ENCODE data around the gene HEXD. TPM values are rescaled to one million over a fixed set of nuclear protein-coding genes. Genes with fewer than 3 reads are reported as not detected.

The HEXD gene
- total and polyA plus RNA-seq, 2 experiments from 2014 or later, result 5.7 to 5.9 TPM

DNA sequence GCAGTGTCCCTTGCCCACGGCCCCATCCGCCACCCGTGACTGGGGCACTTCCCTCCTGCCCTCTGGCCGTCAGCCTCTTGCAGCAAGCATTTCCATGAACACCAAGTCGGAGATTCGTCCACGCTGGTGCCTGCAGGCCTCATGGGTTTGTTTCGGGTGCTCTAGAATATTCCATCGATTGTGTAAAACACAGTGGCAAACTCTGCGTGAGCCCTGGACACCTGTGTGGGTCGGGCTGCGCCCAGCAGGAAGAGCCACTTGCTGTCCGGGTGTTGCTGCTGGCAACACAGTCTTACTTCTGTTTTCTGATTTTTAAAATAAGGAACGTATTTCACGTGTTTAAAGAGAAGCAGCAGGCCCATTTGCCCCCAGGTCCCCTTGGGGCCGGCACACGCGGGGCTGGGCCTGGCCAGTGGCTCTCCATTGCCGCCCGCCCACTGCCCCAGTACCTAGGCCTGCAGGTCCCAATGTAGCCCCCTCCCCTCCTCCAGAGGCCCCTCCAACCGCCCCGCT lies 22.4 kb downstream of the HEXD start:
- in situ Hi-C loops (cut with MboI), result no loop called here
- H3K36me3 ChIP-seq (ENCODE audit: low read depth), result no peaks in the 10 kb centered on the region
- H3K9me3 ChIP-seq (ENCODE audit: low read depth), result no peaks in the 10 kb centered on the region
- H3K4me2 ChIP-seq (ENCODE audit: unreplicated experiment), result no peak overlapping the region
- no peaks in the 10 kb centered on the region for H3K9me2 ChIP-seq (ENCODE audit: insufficient read depth)
- H3K27me3 ChIP-seq (replicated peaks; ENCODE audit: insufficient read depth), result no peaks in the 10 kb centered on the region
- H2AFZ ChIP-seq, result no peak overlapping the region
- no peak for DNase-seq
- H3K9ac ChIP-seq, result no peak overlapping the region
- TF ChIP-seq EZH2 (IDR thresholded peaks at IDR 0.05; ENCODE audit: insufficient read depth, poor library complexity, severe bottlenecking) (no peak), EZH2phosphoT487 (IDR thresholded peaks at IDR 0.05; ENCODE audit: insufficient read depth, low read depth) (no peak)
- H4K20me1 ChIP-seq (ENCODE audit: insufficient read depth), result no peaks in the 10 kb centered on the region
- H3K4me1 ChIP-seq (ENCODE audit: insufficient read depth), result no peaks in the 10 kb centered on the region
- no peak overlapping the region for H3K4me3 ChIP-seq
- WGBS, 2 experiments (ENCODE audit: low coverage in 1 of 2, low lambda C conversion rate in 2 of 2, missing lambda C conversion rate in 2 of 2), result 71 to 72% methylated on average over 18 to 22 of the region's 22 CpGs
- no peaks in the 10 kb centered on the region for H3F3A ChIP-seq (ENCODE audit: insufficient read depth)
- no peaks in the 10 kb centered on the region for H3K79me2 ChIP-seq (ENCODE audit: insufficient read depth)
- H3K27ac ChIP-seq, result no peak overlapping the region

DNA sequence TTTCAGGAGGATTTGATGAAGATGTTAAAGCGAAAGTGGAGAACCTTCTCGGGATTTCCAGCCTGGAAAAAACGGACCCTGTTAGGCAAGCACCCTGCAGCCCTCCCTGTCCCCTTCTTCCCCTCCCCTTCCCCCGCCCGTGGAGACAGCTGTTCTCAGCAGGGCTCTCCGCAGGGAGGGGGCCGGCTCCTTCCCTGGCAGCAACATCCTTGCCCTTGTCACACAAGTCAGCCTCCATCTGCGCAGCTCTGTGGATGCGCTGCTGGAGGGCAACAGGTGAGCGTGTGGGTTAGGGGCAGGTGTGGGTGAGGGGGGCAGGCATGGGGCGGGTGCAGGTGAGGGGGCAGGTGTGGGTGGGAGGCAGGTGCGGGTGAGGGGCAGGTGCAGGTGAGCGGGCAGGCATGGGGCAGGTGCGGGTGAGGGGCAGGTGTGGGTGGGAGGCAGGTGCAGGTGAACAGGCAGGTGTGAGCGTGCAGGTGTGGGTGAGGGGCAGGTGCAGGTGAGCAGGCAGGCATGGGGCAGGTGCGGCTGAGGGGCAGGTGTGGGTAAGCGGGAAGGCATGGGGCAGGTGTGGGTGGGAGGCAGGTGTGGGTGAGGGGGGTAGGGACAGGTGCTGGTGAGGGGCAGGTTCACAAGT lies 23.0 kb downstream of the HEXD start:
- Histone ChIP-seq H2AFZ (no peak overlapping the region), H3K9me3 (ENCODE audit: low read depth) (no peaks in the 10 kb centered on the region), H3F3A (ENCODE audit: insufficient read depth) (no peaks in the 10 kb centered on the region), H4K20me1 (ENCODE audit: insufficient read depth) (no peaks in the 10 kb centered on the region), H3K4me1 (ENCODE audit: insufficient read depth) (no peaks in the 10 kb centered on the region), H3K9me2 (ENCODE audit: insufficient read depth) (no peaks in the 10 kb centered on the region), H3K27ac (no peak overlapping the region), H3K4me2 (ENCODE audit: unreplicated experiment) (no peak overlapping the region), H3K36me3 (ENCODE audit: low read depth) (no peaks in the 10 kb centered on the region), H3K9ac (no peak overlapping the region), H3K27me3 (replicated peaks; ENCODE audit: insufficient read depth) (no peaks in the 10 kb centered on the region), H3K79me2 (ENCODE audit: insufficient read depth) (no peaks in the 10 kb centered on the region), H3K4me3 (no peak overlapping the region)
- 49 to 58% methylated on average over 7 to 17 of the region's 17 CpGs for WGBS, 2 experiments (ENCODE audit: low coverage in 1 of 2, low lambda C conversion rate in 2 of 2, missing lambda C conversion rate in 2 of 2)
- in situ Hi-C loops (cut with MboI), result no loop called here
- TF ChIP-seq EZH2 (IDR thresholded peaks at IDR 0.05; ENCODE audit: insufficient read depth, poor library complexity, severe bottlenecking) (no peak), EZH2phosphoT487 (IDR thresholded peaks at IDR 0.05; ENCODE audit: insufficient read depth, low read depth) (no peak)
- DNase-seq, result peak; percentile 15

DNA sequence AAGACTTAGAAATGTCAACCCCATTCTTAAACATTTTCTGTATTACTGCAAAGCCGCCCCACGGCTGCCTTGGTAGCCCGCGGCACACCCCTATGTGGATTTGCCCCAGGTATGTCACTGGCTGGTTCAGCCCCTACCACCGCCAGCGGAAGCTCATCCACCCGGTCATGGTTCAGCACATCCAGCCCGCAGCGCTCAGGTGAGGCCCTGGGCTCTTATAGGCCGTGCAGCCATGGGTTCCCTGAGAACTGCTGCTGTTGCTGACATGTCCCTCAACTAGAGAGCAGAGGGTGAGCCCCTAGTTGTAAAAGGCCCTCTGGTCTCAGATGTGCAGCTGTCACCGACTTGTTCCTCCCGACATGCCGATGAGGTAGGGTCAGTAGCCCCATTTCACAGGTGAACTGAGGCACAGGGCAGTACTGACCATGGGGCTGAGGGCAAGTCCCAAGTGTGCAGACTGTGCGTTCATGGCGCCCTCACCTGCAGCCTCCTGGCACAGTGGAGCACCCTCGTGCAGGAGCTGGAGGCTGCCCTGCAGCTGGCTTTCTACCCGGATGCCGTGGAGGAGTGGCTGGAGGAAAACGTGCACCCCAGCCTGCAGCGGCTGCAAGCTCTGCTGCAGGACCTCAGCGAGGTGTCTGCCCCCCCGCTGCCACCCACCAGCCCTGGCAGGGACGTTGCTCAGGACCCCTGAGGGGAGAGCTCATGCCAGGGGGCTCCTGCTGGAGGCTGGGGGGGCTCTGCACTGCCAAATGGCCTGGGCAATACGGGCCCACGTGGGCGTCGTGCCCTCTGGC lies 23.7 kb downstream of the HEXD start:
- Histone ChIP-seq H4K20me1 (ENCODE audit: insufficient read depth) (no peaks in the 10 kb centered on the region), H2AFZ (no peak overlapping the region), H3K4me2 (ENCODE audit: unreplicated experiment) (no peak overlapping the region), H3K4me3 (no peak overlapping the region), H3F3A (ENCODE audit: insufficient read depth) (no peaks in the 10 kb centered on the region), H3K9ac (no peak overlapping the region), H3K4me1 (ENCODE audit: insufficient read depth) (no peaks in the 10 kb centered on the region), H3K27ac (no peak overlapping the region), H3K9me3 (ENCODE audit: low read depth) (no peaks in the 10 kb centered on the region), H3K36me3 (ENCODE audit: low read depth) (no peaks in the 10 kb centered on the region), H3K27me3 (replicated peaks; ENCODE audit: insufficient read depth) (no peaks in the 10 kb centered on the region), H3K79me2 (ENCODE audit: insufficient read depth) (no peaks in the 10 kb centered on the region), H3K9me2 (ENCODE audit: insufficient read depth) (no peaks in the 10 kb centered on the region)
- 88 to 90% methylated on average over 26 to 27 of the region's 27 CpGs for WGBS, 2 experiments (ENCODE audit: low coverage in 1 of 2, low lambda C conversion rate in 2 of 2, missing lambda C conversion rate in 2 of 2)
- no peak for DNase-seq
- no peak for TF ChIP-seq EZH2phosphoT487 (IDR thresholded peaks at IDR 0.05; ENCODE audit: insufficient read depth, low read depth)
- no peak for TF ChIP-seq EZH2 (IDR thresholded peaks at IDR 0.05; ENCODE audit: insufficient read depth, poor library complexity, severe bottlenecking)
- in situ Hi-C loops (cut with MboI), result no loop called here

- Histone ChIP-seq H2AFZ (no peak overlapping the region), H4K20me1 (ENCODE audit: insufficient read depth) (no peaks in the 10 kb centered on the region), H3K4me1 (ENCODE audit: insufficient read depth) (no peaks in the 10 kb centered on the region), H3K4me3 (no peak overlapping the region), H3K9ac (no peak overlapping the region), H3K27ac (no peak overlapping the region), H3F3A (ENCODE audit: insufficient read depth) (no peaks in the 10 kb centered on the region), H3K9me2 (ENCODE audit: insufficient read depth) (no peaks in the 10 kb centered on the region), H3K36me3 (ENCODE audit: low read depth) (no peaks in the 10 kb centered on the region), H3K4me2 (ENCODE audit: unreplicated experiment) (no peak overlapping the region), H3K27me3 (replicated peaks; ENCODE audit: insufficient read depth) (no peaks in the 10 kb centered on the region), H3K9me3 (ENCODE audit: low read depth) (no peaks in the 10 kb centered on the region), H3K79me2 (ENCODE audit: insufficient read depth) (no peaks in the 10 kb centered on the region; the same call in 1 of the 2 replicates)
- TF ChIP-seq EZH2phosphoT487 (IDR thresholded peaks at IDR 0.05; ENCODE audit: insufficient read depth, low read depth), result no peak
- no peak for TF ChIP-seq EZH2 (IDR thresholded peaks at IDR 0.05; ENCODE audit: insufficient read depth, poor library complexity, severe bottlenecking)
- in situ Hi-C loops (cut with MboI), result no loop called here
- DNase-seq, result no peak
- WGBS, 2 experiments (ENCODE audit: low coverage in 1 of 2, low lambda C conversion rate in 2 of 2, missing lambda C conversion rate in 2 of 2), result 89% methylated on average over 28 of the region's 28 CpGs
These were observed 24.7 kb downstream of the HEXD start for GRCh38 chr17:82442643-82443464.
